ENCODE data around the gene PAK1IP1. TPM values are rescaled to one million over a fixed set of nuclear protein-coding genes. Genes with fewer than 3 reads are reported as not detected.
"Not testable (repeated sequence)": the region's sequence is repeated elsewhere in the genome, so short reads cannot be mapped to it uniquely, and the experiment has no call there.

PAK1IP1 gene
- total and polyA plus RNA-seq, 5 donors, result 7.7 to 12.1 (median 9.2) TPM

GRCh38 chr6:10743515-10743914, 48.7 kb downstream of the PAK1IP1 start:
- ATAC-seq, result no peak

GRCh38 chr6:10745116-10745515, 50.3 kb downstream of the PAK1IP1 start:
- intact Hi-C loops (cut with DNase I), result loop anchor here in 1 of 4 donors (10.0 kb wide), 1 partner anchor 50 kb away; the partner anchor contains the start of genes C6orf52 and PAK1IP1
- H3K4me3 ChIP-seq (ENCODE audit: low read length), result no peak overlapping the region
- H3K4me1 ChIP-seq (ENCODE audit: control insufficient read depth, insufficient read depth, low read length), result peaks cover 6% of the 10 kb centered on the region
- WGBS, result 83% methylated on average over 5 of the region's 5 CpGs
- no peaks in the 10 kb centered on the region for H3K27me3 ChIP-seq (ENCODE audit: control insufficient read depth, insufficient read depth)
- ATAC-seq (no peak), DNase-seq (no peak)
- H3K9me3 ChIP-seq (ENCODE audit: control insufficient read depth, low read length), result no peaks in the 10 kb centered on the region
- no peak overlapping the region for H3K27ac ChIP-seq (ENCODE audit: low read length)

More at GRCh38 chr6:10743515-10743914, 48.7 kb downstream of the PAK1IP1 start:
- Histone ChIP-seq H3K27ac (ENCODE audit: low read length) (no peak overlapping the region), H3K4me3 (ENCODE audit: low read length) (no peak overlapping the region), H3K27me3 (ENCODE audit: control insufficient read depth, insufficient read depth) (no peaks in the 10 kb centered on the region), H3K4me1 (ENCODE audit: control insufficient read depth, insufficient read depth, low read length) (no peaks in the 10 kb centered on the region), H3K9me3 (ENCODE audit: control insufficient read depth, low read length) (no peaks in the 10 kb centered on the region)
- no peak for DNase-seq
- WGBS, result 81% methylated on average over 6 of the region's 6 CpGs
- intact Hi-C loops (cut with DNase I), result loop anchor here in 1 of 4 donors (10.0 kb wide), 1 partner anchor 49 kb away; the partner anchor contains the start of genes C6orf52 and PAK1IP1

GRCh38 chr6:10746915-10747250, 52.1 kb downstream of the PAK1IP1 start:
- ATAC-seq (no peak), DNase-seq (no peak)
- H3K9me3 ChIP-seq (ENCODE audit: control insufficient read depth, low read length), result no peaks in the 10 kb centered on the region
- H3K4me3 ChIP-seq (ENCODE audit: low read length), result peak overlapping the region; percentile 77
- H3K4me1 ChIP-seq (ENCODE audit: control insufficient read depth, insufficient read depth, low read length), result peaks cover 10% of the 10 kb centered on the region
- H3K27ac ChIP-seq (ENCODE audit: low read length), result peak overlapping the region; percentile 52
- intact Hi-C loops (cut with DNase I), result loop anchor here in 1 of 4 donors (10.0 kb wide), 1 partner anchor 52 kb away; the partner anchor contains the start of genes C6orf52 and PAK1IP1
- WGBS, result 45% methylated on average over 9 of the region's 9 CpGs
- no peaks in the 10 kb centered on the region for H3K27me3 ChIP-seq (ENCODE audit: control insufficient read depth, insufficient read depth)

- Histone ChIP-seq H3K4me1 (ENCODE audit: control insufficient read depth, insufficient read depth, low read length) (peaks cover 10% of the 10 kb centered on the region), H3K27ac (ENCODE audit: low read length) (peak within 1 kb of the TSS; percentile 52), H3K9me3 (ENCODE audit: control insufficient read depth, low read length) (no peaks in the 10 kb centered on the region), H3K27me3 (ENCODE audit: control insufficient read depth, insufficient read depth) (no peaks in the 10 kb centered on the region), H3K4me3 (ENCODE audit: low read length) (peak within 1 kb of the TSS; percentile 77)
- 1% methylated on average over 52 of the region's 52 CpGs for WGBS
- intact Hi-C loops (cut with DNase I), result loop anchor here in 1 of 4 donors (10.0 kb wide), 1 partner anchor 53 kb away; the partner anchor contains the start of genes C6orf52 and PAK1IP1
- DNase-seq, result peak; percentile 100
- peak; percentile 99 to 100 for ATAC-seq
Observed at GRCh38 chr6:10747251-10747972, 52.6 kb downstream of the PAK1IP1 start, which contains the start of gene TMEM14B. TMEM14B (plus strand) TSS chr6:10747805; CDS start chr6:10749246, 1,441 bp downstream.

DNA sequence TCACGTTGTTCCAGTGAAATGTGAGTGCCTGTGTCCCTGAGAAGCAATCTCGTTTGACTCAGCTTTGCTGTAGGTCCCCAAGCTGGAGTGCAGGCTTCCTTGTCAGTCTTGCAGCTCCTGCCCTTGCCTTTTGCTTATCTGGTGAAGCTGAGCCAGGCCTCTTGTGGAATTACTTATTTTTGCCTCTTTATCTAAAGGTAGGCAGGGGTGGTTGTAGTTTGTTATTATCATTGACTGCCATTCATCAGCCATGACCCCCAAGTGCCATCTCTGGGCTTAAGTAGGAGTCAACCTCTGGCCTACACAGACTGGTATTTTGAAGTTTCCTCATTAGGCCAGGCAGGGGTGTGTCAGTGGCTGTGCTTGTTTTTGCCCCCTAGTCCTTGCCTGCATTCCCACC, 55.0 kb downstream of the PAK1IP1 start:
- intact Hi-C loops (cut with DNase I), result loop anchor here in 1 of 4 donors (10.0 kb wide), 1 partner anchor 55 kb away; the partner anchor contains the start of genes C6orf52 and PAK1IP1
- H3K27ac ChIP-seq (ENCODE audit: low read length), result no peak overlapping the region

GRCh38 chr6:10750568-10750967, 55.8 kb downstream of the PAK1IP1 start:
- ATAC-seq; H3K9me3 ChIP-seq (ENCODE audit: control insufficient read depth, low read length); intact Hi-C loops (cut with DNase I); H3K4me3 ChIP-seq (ENCODE audit: low read length); H3K27ac ChIP-seq (ENCODE audit: low read length); DNase-seq; H3K27me3 ChIP-seq (ENCODE audit: control insufficient read depth, insufficient read depth); H3K4me1 ChIP-seq (ENCODE audit: control insufficient read depth, insufficient read depth, low read length): not testable (repeated sequence)
- WGBS, result 51% methylated on average over 6 of the region's 6 CpGs

More for the DNA sequence above, 55.0 kb downstream of the PAK1IP1 start:
- Histone ChIP-seq H3K4me1 (ENCODE audit: control insufficient read depth, insufficient read depth, low read length) (peaks cover 10% of the 10 kb centered on the region), H3K9me3 (ENCODE audit: control insufficient read depth, low read length) (no peaks in the 10 kb centered on the region), H3K4me3 (ENCODE audit: low read length) (no peak overlapping the region), H3K27me3 (ENCODE audit: control insufficient read depth, insufficient read depth) (no peaks in the 10 kb centered on the region)
- no peak for ATAC-seq
- no peak for DNase-seq
- WGBS, result 26% methylated on average over 2 of the region's 2 CpGs

GRCh38 chr6:10751757-10752156, 57.0 kb downstream of the PAK1IP1 start:
- ATAC-seq; H3K4me3 ChIP-seq (ENCODE audit: low read length); H3K4me1 ChIP-seq (ENCODE audit: control insufficient read depth, insufficient read depth, low read length); H3K27me3 ChIP-seq (ENCODE audit: control insufficient read depth, insufficient read depth); DNase-seq; H3K9me3 ChIP-seq (ENCODE audit: control insufficient read depth, low read length); intact Hi-C loops (cut with DNase I); H3K27ac ChIP-seq (ENCODE audit: low read length): not testable (repeated sequence)
- WGBS, result 67% methylated on average over 5 of the region's 5 CpGs

DNA sequence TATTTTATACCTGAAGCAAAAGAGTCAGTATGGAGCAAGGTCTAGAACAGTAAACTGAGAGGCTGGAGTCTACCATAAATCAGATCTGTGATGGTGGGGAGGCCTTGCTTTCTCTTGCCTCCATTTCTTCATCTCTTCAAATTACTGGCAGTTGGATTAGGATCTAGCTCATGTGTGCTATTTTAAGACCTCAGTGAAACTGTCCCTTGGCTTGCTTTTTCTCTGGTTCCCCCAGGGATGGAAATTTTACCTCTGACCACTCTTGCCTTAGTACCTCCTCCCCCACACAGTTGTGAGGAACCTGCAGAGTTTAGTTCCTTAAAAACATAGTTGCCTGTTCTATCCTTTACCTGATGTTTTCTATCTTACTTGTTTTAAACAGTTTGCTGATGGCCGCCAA, 61.3 kb downstream of the PAK1IP1 start:
- no peak overlapping the region for H3K27ac ChIP-seq (ENCODE audit: low read length)
- no peak for ATAC-seq
- H3K4me1 ChIP-seq (ENCODE audit: control insufficient read depth, insufficient read depth, low read length), result peaks cover 3% of the 10 kb centered on the region
- no peak overlapping the region for H3K4me3 ChIP-seq (ENCODE audit: low read length)
- 78% methylated on average over 1 of the region's 1 CpG for WGBS
- no peak for DNase-seq
- no peaks in the 10 kb centered on the region for H3K27me3 ChIP-seq (ENCODE audit: control insufficient read depth, insufficient read depth)
- H3K9me3 ChIP-seq (ENCODE audit: control insufficient read depth, low read length), result no peaks in the 10 kb centered on the region
- intact Hi-C loops (cut with DNase I), result no loop called here

Other genes starting within 250 kb of the PAK1IP1 start
- gene GCNT2, start 173.6 kb upstream of the PAK1IP1 start, total RNA-seq, result 10 to 100 TPM in 1 of 4 donors, 1 to 10 TPM in 3; 5.2 to 10.4 (median 7.7) TPM
- gene GCNT2, start 173.6 kb upstream of the PAK1IP1 start, polyA plus RNA-seq, result 3.4 TPM
- under 1 TPM in 2 of 4 donors, not detected in 2; 0.63 to 0.71 TPM for gene C6orf52, start 356 bp upstream of the PAK1IP1 start, total RNA-seq
- gene C6orf52, start 356 bp upstream of the PAK1IP1 start, polyA plus RNA-seq, result 0.29 TPM
- 100 to 1,000 TPM; 102 to 119 (median 109) TPM for gene TMEM14C, start 28.1 kb downstream of the PAK1IP1 start, total RNA-seq
- 174 TPM for gene TMEM14C, start 28.1 kb downstream of the PAK1IP1 start, polyA plus RNA-seq
- 100 to 1,000 TPM in 2 of 4 donors, 10 to 100 TPM in 2; 92.6 to 113 (median 105) TPM for gene TMEM14B, start 52.8 kb downstream of the PAK1IP1 start, total RNA-seq
- 141 TPM for gene TMEM14B, start 52.8 kb downstream of the PAK1IP1 start, polyA plus RNA-seq
- under 1 TPM in 3 of 4 donors, not detected in 1; 0.11 to 0.29 (median 0.24) TPM for gene MAK, start 143.6 kb downstream of the PAK1IP1 start, total RNA-seq
- gene MAK, start 143.6 kb downstream of the PAK1IP1 start, polyA plus RNA-seq, result 0.14 TPM
- not detected for gene GCM2, start 187.1 kb downstream of the PAK1IP1 start, total RNA-seq
- gene GCM2, start 187.1 kb downstream of the PAK1IP1 start, polyA plus RNA-seq, result not detected
- under 1 TPM; 0.38 to 0.72 (median 0.48) TPM for gene SYCP2L, start 192.1 kb downstream of the PAK1IP1 start, total RNA-seq
- gene SYCP2L, start 192.1 kb downstream of the PAK1IP1 start, polyA plus RNA-seq, result 0.48 TPM

All from right cardiac atrium (tissue), 5 donors.